HepG2 (cell line): ENCODE results near the gene NOTUM. TPM values are rescaled to one million over a fixed set of nuclear protein-coding genes. Genes with fewer than 3 reads are reported as not detected.

Experiments used
- ATAC-seq: fragments of 200-7000 bp; cut with Tn5 transposase; 3 replicates; pipeline ENCODE4 v1.9.1; 2020; ENCODE audit warnings: mild to moderate bottlenecking, moderate library complexity
- BruUV-seq: library from RNA; stranded (reverse); fragments of 400-500 nt; replicated peaks from 2 replicates; lab custom pipeline; 2021; lab: Mats Ljungman, UMichigan
- CTCF ChIA-PET: fragments of 300-600 bp; formaldehyde crosslinking; extraction: SDS; loops from one replicate; lab custom pipeline; 2021; ENCODE audit warnings: low total read pairs, inconsistent platforms, low intra/inter-chr PET ratio; lab: Yijun Ruan, JAX
- POLR2A ChIA-PET: fragments of 350-600 bp; sonication (Branson Sonifier 250); formaldehyde crosslinking; loops from one replicate; lab custom pipeline; 2020; ENCODE audit warnings: antibody characterized with exemption, inconsistent platforms; lab: Yijun Ruan, JAX
- DNase-seq: peaks from one replicate; pipeline ENCODE4 v3.0.0-alpha.2; 2015; ENCODE audit warnings: low spot score
- FAIRE-seq: peaks from 3 replicates; lab custom pipeline; 2011; peaks lifted over from hg19 to GRCh38; lab: Jason Lieb, UNC
- H2AFZ ChIP-seq: one replicate; pipeline ENCODE4 v1.6.1; 2011; ENCODE audit warnings: low read length, inconsistent platforms
- H3K27ac ChIP-seq: fragments of 300-600 bp; 3 replicates; pipeline ENCODE4 v1.8.0; 2011; ENCODE audit warnings: mixed run types, mild to moderate bottlenecking, mixed read lengths, low read length, inconsistent platforms; ENCODE audit not compliant: insufficient read depth; ENCODE audit errors: extremely low read length
- H3K27me3 ChIP-seq, 2 experiments: fragments of 200-600 bp in 1 of 2; 2 replicates in 1 of 2; 3 replicates in 1 of 2; pipeline versions ENCODE4 v1.6.0 to v1.8.0; 2011; ENCODE audit warnings: low read length in 2 of 2, mild to moderate bottlenecking in 2 of 2, moderate library complexity in 2 of 2, inconsistent platforms in 1 of 2; ENCODE audit not compliant: insufficient read depth in 2 of 2, control insufficient read depth in 1 of 2
- H3K36me3 ChIP-seq, 2 experiments: fragments of 200-600 bp in 1 of 2; replicated peaks in 1 of 2; 2 replicates in 1 of 2; 3 replicates in 1 of 2; pipeline versions ENCODE4 v1.5.1 to v1.8.0; 2011; ENCODE audit warnings: low read length in 2 of 2, inconsistent platforms in 1 of 2; ENCODE audit not compliant: insufficient read depth in 2 of 2, control insufficient read depth in 1 of 2
- H3K4me1 ChIP-seq: 2 replicates; pipeline ENCODE4 v1.5.1; 2012; ENCODE audit warnings: low read length, inconsistent platforms; ENCODE audit not compliant: insufficient read depth
- H3K4me2 ChIP-seq: 2 replicates; pipeline ENCODE4 v1.6.0; 2011; ENCODE audit warnings: low read depth, low read length, inconsistent platforms
- H3K4me3 ChIP-seq, 3 experiments: fragments of 200-600 bp in 1 of 3; sonication (generic), shearing (Covaris generic) in 1 of 3; replicated peaks in 1 of 3; 2 replicates each; pipeline ENCODE4 v1.5.1; 2011 to 2016; ENCODE audit warnings: low read length in 3 of 3, inconsistent platforms in 2 of 3, low read depth in 2 of 3, mild to moderate bottlenecking in 2 of 3, control low read depth in 1 of 3, mixed read lengths in 1 of 3; ENCODE audit not compliant: insufficient read depth in 1 of 3
- H3K79me2 ChIP-seq: one replicate; pipeline ENCODE4 v1.6.1; 2011; ENCODE audit warnings: low read length, inconsistent platforms; ENCODE audit not compliant: insufficient read depth
- H3K9ac ChIP-seq: 2 replicates; pipeline ENCODE4 v1.6.0; 2011; ENCODE audit warnings: mild to moderate bottlenecking, low read depth, low read length, inconsistent platforms; ENCODE audit not compliant: insufficient read depth
- H3K9me3 ChIP-seq: 2 replicates; pipeline ENCODE4 v1.5.1; 2012; ENCODE audit warnings: mild to moderate bottlenecking, low read length
- H4K20me1 ChIP-seq: 2 replicates; pipeline ENCODE4 v1.6.0; 2011; ENCODE audit warnings: inconsistent platforms, mild to moderate bottlenecking, low read length, moderate library complexity; ENCODE audit not compliant: insufficient read depth
- AGO2 ChIP-seq: fragments of 200-400 bp; formaldehyde crosslinking; optimal IDR thresholded peaks from 2 replicates; pipeline ENCODE3; 2017; ENCODE audit warnings: mild to moderate bottlenecking, low read depth, low read length, moderate library complexity
- ATF7 ChIP-seq, 2 experiments: fragments of 450-650 bp in 1 of 2; sonication (generic) in 1 of 2; formaldehyde crosslinking in 1 of 2; IDR thresholded peaks; 2 replicates each; pipeline versions ENCODE4 v1.4.0 to v1.6.1; 2016 to 2020; ENCODE audit warnings: antibody characterized with exemption in 1 of 2, mild to moderate bottlenecking in 1 of 2, missing genetic modification reagents in 1 of 2
- CENPX ChIP-seq: sonication (generic); formaldehyde crosslinking; IDR thresholded peaks from 2 replicates; pipeline ENCODE4 v1.9.0; 2021; ENCODE audit warnings: mild to moderate bottlenecking, missing genetic modification reagents, moderate library complexity
- CREB1 ChIP-seq, 2 experiments: fragments of 450-650 bp in 1 of 2; IDR thresholded peaks; 2 replicates each; pipeline ENCODE4 v1.6.1; 2016 to 2017; ENCODE audit warnings: control low read depth in 1 of 2, mild to moderate bottlenecking in 1 of 2, missing compliant biosample characterization in 1 of 2, missing genetic modification characterization in 1 of 2
- DR1 ChIP-seq: sonication (generic); formaldehyde crosslinking; IDR thresholded peaks from 2 replicates; pipeline ENCODE4 v1.8.0; 2021; ENCODE audit warnings: mild to moderate bottlenecking, missing genetic modification reagents, inconsistent platforms
- HIVEP1 ChIP-seq: sonication (generic); formaldehyde crosslinking; IDR thresholded peaks from 2 replicates; pipeline ENCODE4 v1.4.0; 2020; ENCODE audit warnings: mild to moderate bottlenecking, missing genetic modification reagents
- HNRNPK ChIP-seq: fragments of 200-400 bp; formaldehyde crosslinking; IDR thresholded peaks from 2 replicates; pipeline ENCODE4 v1.6.1; 2018; ENCODE audit warnings: low read length, low read depth, moderate library complexity, mild to moderate bottlenecking; ENCODE audit not compliant: poor library complexity, severe bottlenecking
- HOXA7 ChIP-seq: sonication (generic); formaldehyde crosslinking; IDR thresholded peaks from 2 replicates; pipeline ENCODE4 v1.8.1; 2022; ENCODE audit warnings: mild to moderate bottlenecking, missing genetic modification reagents, moderate library complexity
- JDP2 ChIP-seq: sonication (generic); formaldehyde crosslinking; IDR thresholded peaks from 2 replicates; pipeline ENCODE4 v1.8.1; 2022; ENCODE audit warnings: missing genetic modification reagents, borderline replicate concordance
- PAF1 ChIP-seq: IDR thresholded peaks from 2 replicates; pipeline ENCODE4 v1.6.1; 2016; ENCODE audit warnings: missing genetic modification reagents, missing compliant biosample characterization
- SP1 ChIP-seq, 2 experiments: fragments of 450-650 bp in 1 of 2; sonication (generic) in 1 of 2; formaldehyde crosslinking in 1 of 2; IDR thresholded peaks; 2 replicates each; pipeline versions ENCODE4 v1.4.0 to v1.6.1; 2016 to 2020; ENCODE audit warnings: missing genetic modification reagents in 1 of 2
- ZFY ChIP-seq: sonication (generic); formaldehyde crosslinking; IDR thresholded peaks from 2 replicates; pipeline ENCODE4 v1.4.0; 2020; ENCODE audit warnings: missing genetic modification reagents
- ZNF180 ChIP-seq: sonication (generic); formaldehyde crosslinking; IDR thresholded peaks from 2 replicates; pipeline ENCODE4 v1.4.0; 2020; ENCODE audit warnings: low read depth, missing genetic modification reagents, borderline replicate concordance
- ZNF230 ChIP-seq: sonication (generic); formaldehyde crosslinking; IDR thresholded peaks from 2 replicates; pipeline ENCODE4 v1.4.0; 2020; ENCODE audit warnings: mild to moderate bottlenecking, missing genetic modification reagents
- ZNF24 ChIP-seq: fragments of 450-650 bp; IDR thresholded peaks from 2 replicates; pipeline ENCODE4 v1.6.1; 2017; ENCODE audit warnings: antibody characterized with exemption, mild to moderate bottlenecking
- ZNF326 ChIP-seq: sonication (generic); formaldehyde crosslinking; IDR thresholded peaks from 2 replicates; pipeline ENCODE4 v1.4.0; 2020; ENCODE audit warnings: missing genetic modification reagents, borderline replicate concordance
- ZNF496 ChIP-seq: sonication (generic); formaldehyde crosslinking; IDR thresholded peaks from 2 replicates; pipeline ENCODE4 v1.8.1; 2023; ENCODE audit warnings: mild to moderate bottlenecking, moderate library complexity, missing genetic modification reagents; ENCODE audit not compliant: insufficient replicate concordance
- ZNF557 ChIP-seq: sonication (generic); formaldehyde crosslinking; IDR thresholded peaks from 2 replicates; pipeline ENCODE4 v1.4.0; 2020; ENCODE audit warnings: missing genetic modification reagents
- WGBS: methylation state at CpG from one replicate; pipeline ENCODE4 v1.1.6; 2017; ENCODE audit warnings: low lambda C conversion rate; 5-methylcytosine and 5-hydroxymethylcytosine counted together
- in situ Hi-C: cut with HindIII; loops from 2 replicates; pipeline ENCODE4 v1.10.0; 2017; ENCODE audit warnings: low pct_unique_long_range_greater_than_20kb; ENCODE audit not compliant: extremely low pct_ligation_motif_present
- intact Hi-C: fragments of 100-400 bp; cut with micrococcal nuclease; formaldehyde crosslinking; loops from one replicate; pipeline ENCODE4 v1.10.0; 2022; ENCODE audit not compliant: unreplicated experiment
- polyA plus RNA-seq, 8 experiments: library from polyadenylated mRNA; depleted of rRNA in 3 of 8; stranded (reverse) in 7 of 8; unstranded in 1 of 8; fragments of >200 nt; fragmentation: Illumina TruSeq in 4 of 8; extraction: Trizol in 4 of 8; gene quantifications; 2 replicates each; pipeline versions ENCODE4 v1.2.1 to v1.2.3, GENCODE V29; 2011 to 2016; ENCODE audit warnings: low read depth in 4 of 8, missing spikeins in 1 of 8, mixed read lengths in 1 of 8; ENCODE audit not compliant: insufficient read depth in 1 of 8
- total RNA-seq, 5 experiments: library from RNA; depleted of rRNA; stranded (reverse); fragments of >200 nt; fragmentation: Illumina TruSeq; extraction: Trizol; gene quantifications; 2 replicates each; pipeline ENCODE4 v1.2.3, GENCODE V29; 2016; ENCODE audit warnings: low read depth in 1 of 5
- TF ChIP-seq, protein P1 (sequence below): sonication (generic); formaldehyde crosslinking; IDR thresholded peaks from 2 replicates; pipeline ENCODE4 v1.8.1; 2023; ENCODE audit warnings: mild to moderate bottlenecking, moderate library complexity, missing genetic modification reagents
- TF ChIP-seq, protein P2 (sequence below): sonication (generic); formaldehyde crosslinking; IDR thresholded peaks from 2 replicates; pipeline ENCODE4 v1.8.1; 2023; ENCODE audit warnings: mild to moderate bottlenecking, missing genetic modification reagents, borderline replicate concordance

NOTUM gene
- total and polyA plus RNA-seq, 2 of the 13 experiments (the other 11 are each of a cell fraction or from before 2014, with no cell fraction given) = 150 to 160 TPM

DNA sequence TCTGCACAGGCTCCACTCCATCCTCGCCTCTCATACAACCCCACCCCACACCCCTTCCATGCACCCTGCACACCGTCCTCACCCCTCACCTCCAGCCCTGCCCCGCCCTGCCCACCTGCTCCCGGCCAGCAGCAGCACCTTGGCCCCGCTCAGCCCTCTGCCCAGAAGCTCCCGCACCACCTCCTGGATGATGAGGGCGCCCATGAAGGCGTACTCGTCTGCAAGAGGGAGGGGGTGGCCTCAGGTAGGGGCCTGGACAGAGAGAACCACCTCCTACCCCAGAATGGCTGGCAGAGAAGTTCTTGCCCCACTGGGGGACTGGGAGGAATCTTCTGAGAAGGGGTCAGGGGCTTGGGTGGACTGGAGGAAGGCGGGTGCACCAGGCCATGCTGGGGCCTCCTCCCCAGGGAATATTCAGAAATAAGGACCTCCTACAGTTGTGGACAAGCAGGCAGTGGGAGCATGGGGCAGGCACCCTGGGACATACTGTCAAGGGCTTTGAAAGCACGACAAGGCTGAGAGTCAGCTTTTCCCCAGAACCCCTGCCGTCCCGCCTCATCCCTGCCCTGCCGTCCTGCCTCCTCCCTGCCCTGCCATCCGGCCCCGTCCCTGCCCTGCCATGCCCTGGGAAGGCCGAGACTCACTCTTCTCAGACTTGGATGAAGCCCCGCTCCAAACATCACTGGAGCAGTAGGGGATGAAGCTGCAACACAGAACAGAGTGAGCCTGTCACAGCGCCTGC, 3.1 kb downstream of the NOTUM start (continued):
- no peak for TF ChIP-seq JDP2
- TF ChIP-seq SP1 (IDR thresholded peaks at IDR 0.05) = no peak
- no peak for TF ChIP-seq SP1 (CRISPR knock-in tag; IDR thresholded peaks at IDR 0.05)
- TF ChIP-seq HNRNPK = peak; percentile 64
- no peak for TF ChIP-seq ZNF557 (CRISPR knock-in tag)
- TF ChIP-seq AGO2 = peak; percentile 93

GRCh38 chr17:81956607-81957589, 4.1 kb downstream of the NOTUM start:
- POLR2A ChIA-PET = interaction anchor here (1.1 to 9.7 kb wide), 6 partner anchors 10 to 65 kb away, joined by 3 to 136 read pairs (median 20); partner anchors contain the start of genes CENPX and LRRC45
- DNase-seq (no peak), FAIRE-seq (no peak), ATAC-seq (no peak)
- Histone ChIP-seq H2AFZ (no peak overlapping the region), H3K27ac (no peak overlapping the region), H3K4me2 (peak overlapping the region; percentile 33; the same call in 1 of the 2 replicates), H3K9ac (peak overlapping the region; percentile 99; the same call in 1 of the 2 replicates), H3K36me3 (peaks cover 33 to 57% of the 10 kb centered on the region in 2 experiments), H3K9me3 (no peaks in the 10 kb centered on the region), H3K4me1 (peaks cover 64% of the 10 kb centered on the region), H3K27me3 (no peaks in the 10 kb centered on the region; a peak in 1 of 5 replicates), H4K20me1 (peaks cover 24% of the 10 kb centered on the region), H3K4me3 (peak overlapping the region in 2 of 3 experiments; percentile 95 to 97; a peak in 3 of 6 replicates), H3K79me2 (peaks cover 44% of the 10 kb centered on the region)
- CTCF ChIA-PET = no interaction called here
- 84% methylated on average over 30 of the region's 45 CpGs for WGBS
- intact Hi-C loops = no loop called here
- in situ Hi-C loops = loop anchor here (5.0 kb wide), 2 partner anchors 40 to 65 kb away; partner anchors contain the start of genes CENPX and LRRC45
- BruUV-seq = no TSS peak
- TF ChIP-seq CENPX (CRISPR knock-in tag) (no peak), CREB1 (IDR thresholded peaks at IDR 0.05) (no peak), CREB1 (CRISPR knock-in tag; IDR thresholded peaks at IDR 0.05) (no peak), ZFY (CRISPR knock-in tag) (no peak), HOXA7 (CRISPR knock-in tag) (no peak), PAF1 (CRISPR knock-in tag) (0 out of 2 replicates have a peak, but pooled peaks have one; percentile 48), ZNF180 (CRISPR knock-in tag) (no peak), ZNF496 (no peak), ZNF24 (no peak), HIVEP1 (CRISPR knock-in tag) (no peak), ATF7 (IDR thresholded peaks at IDR 0.05) (no peak), ATF7 (CRISPR knock-in tag; IDR thresholded peaks at IDR 0.05) (no peak), ZNF326 (peak; percentile 41; the same call in 1 of the 2 replicates), ZNF230 (no peak), DR1 (no peak)
- TF ChIP-seq, protein P1, sequence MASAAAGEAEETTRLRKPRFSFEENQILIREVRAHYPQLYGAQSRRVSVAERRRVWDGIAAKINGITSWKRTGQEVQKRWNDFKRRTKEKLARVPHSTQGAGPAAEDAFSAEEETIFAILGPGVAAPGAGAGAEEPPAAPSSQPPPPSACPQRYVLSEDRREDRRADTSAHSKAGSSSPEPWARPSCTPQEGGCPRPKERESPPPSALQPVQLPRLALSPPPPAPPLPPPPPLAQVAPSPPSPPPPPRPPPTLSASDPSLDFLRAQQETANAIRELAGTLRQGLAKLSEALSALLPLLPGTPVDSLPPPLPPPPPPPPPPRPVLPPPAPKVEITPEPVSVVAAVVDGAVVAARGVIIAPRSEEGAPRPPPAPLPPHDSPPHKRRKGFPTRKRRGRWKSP (CRISPR knock-in tag) = no peak
- TF ChIP-seq, protein P2, sequence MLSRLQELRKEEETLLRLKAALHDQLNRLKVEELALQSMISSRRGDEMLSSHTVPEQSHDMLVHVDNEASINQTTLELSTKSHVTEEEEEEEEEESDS (CRISPR knock-in tag) = no peak
